KOPT-K1 (cell line): ENCODE data around the gene AKAP11.
A peak's percentile ranks its signal among the peaks of the same experiment; 100 is the strongest.
"Not testable (repeated sequence)": the region's sequence is repeated elsewhere in the genome, so short reads cannot be mapped to it uniquely, and the experiment has no call there.

Experiments
- H3K27ac ChIP-seq: fragments of 200-600 bp; sonication (generic); 2 replicates; pipeline ENCODE4 v1.5.1; 2016; ENCODE audit warnings: antibody characterized with exemption, mild to moderate bottlenecking, low read depth, low read length; ENCODE audit not compliant: poor library complexity, severe bottlenecking
- H3K36me3 ChIP-seq: fragments of 200-600 bp; sonication (generic); 2 replicates; pipeline ENCODE4 v1.5.1; 2017; ENCODE audit warnings: antibody characterized with exemption, mild to moderate bottlenecking, low read length, moderate library complexity; ENCODE audit not compliant: insufficient read depth
- H3K9me3 ChIP-seq: fragments of 200-600 bp; sonication (generic); 2 replicates; pipeline ENCODE4 v1.5.1; 2017; ENCODE audit warnings: antibody characterized with exemption, low read length, mild to moderate bottlenecking; ENCODE audit not compliant: insufficient read depth, poor library complexity, severe bottlenecking

AKAP11 gene, protein sequence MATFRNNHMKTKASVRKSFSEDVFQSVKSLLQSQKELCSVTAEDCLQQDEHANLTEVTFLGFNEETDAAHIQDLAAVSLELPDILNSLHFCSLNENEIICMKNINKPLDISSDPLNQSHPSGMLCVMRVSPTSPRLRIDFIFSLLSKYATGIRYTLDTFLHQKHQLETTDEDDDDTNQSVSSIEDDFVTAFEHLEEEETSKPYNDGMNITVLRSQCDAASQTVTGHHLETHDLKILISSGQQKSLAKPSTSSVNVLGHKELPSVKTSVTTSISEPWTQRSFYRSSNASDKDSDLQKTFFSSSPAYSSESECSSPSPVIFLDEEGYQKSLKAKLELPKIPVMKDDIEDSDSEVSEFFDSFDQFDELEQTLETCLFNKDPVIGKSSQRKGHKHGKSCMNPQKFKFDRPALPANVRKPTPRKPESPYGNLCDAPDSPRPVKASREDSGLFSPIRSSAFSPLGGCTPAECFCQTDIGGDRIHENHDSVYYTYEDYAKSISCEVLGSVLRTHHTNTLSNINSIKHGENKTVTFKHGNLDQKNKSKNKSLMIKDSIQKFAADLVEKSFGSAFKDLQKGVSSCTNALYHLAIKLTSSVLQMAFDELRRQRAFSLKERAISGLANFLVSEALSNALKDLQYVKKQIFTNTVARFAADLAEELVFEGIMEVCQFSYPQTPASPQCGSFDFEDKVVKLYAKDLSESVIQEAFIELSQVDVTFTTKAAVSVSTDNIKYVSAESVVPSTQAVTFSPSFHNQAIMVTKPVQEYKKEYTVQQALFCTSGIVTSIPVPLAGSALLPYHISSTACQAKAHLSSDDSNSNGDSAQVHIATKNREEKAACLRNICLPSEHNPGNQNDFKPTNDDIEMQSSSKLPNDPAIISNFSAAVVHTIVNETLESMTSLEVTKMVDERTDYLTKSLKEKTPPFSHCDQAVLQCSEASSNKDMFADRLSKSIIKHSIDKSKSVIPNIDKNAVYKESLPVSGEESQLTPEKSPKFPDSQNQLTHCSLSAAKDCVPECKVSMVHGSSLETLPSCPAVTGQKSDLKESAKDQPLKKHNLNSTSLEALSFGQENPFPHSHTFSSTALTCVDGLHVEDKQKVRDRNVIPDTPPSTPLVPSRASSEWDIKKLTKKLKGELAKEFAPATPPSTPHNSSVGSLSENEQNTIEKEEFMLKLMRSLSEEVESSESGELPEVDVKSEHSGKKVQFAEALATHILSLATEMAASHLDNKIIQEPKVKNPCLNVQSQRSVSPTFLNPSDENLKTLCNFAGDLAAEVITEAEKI (N-terminal part only)

DNA sequence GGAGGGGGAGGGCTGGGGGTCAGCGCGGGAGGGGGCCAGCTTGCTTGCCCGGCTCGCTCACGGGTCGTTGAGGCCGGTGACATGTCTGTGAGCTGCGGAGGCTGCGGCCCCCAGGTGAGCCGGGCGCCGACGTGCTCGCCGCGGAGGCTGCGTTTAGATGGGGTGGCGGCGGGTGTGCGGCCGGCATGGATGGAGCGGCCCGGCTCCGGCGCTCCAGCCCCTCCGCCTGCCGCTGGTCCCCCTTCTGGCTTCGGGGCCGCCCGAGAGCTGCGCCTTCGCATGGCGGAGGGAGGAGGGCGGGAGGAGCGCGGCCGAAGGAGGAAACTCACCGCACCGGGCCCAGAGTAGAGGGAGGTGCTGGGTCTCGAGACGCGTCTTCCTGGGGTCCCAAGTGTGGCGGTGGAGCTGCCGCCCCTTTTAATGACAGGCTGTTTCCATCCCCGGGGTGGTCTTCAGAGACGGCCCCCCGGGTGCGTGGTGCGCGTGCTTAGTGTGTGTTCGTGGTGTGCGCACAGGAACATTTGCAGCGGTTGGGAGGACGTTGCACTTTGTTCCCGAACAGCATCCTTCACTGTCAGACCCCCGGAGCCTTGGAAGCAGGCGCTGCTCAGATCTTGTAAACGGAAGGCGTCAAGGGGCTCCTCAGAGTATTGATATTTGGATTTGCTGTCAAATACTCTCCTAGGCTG is at the start of gene AKAP11:
Gene AKAP11 (plus strand): TSS at position 38 of the 689 bp plus-strand sequence. CDS start 14,197 bp downstream, outside the sequence.
- Histone ChIP-seq H3K9me3 (peaks cover 8% of the 10 kb centered on the region), H3K36me3 (no peaks in the 10 kb centered on the region), H3K27ac (peak within 1 kb of the TSS; percentile 84)

DNA sequence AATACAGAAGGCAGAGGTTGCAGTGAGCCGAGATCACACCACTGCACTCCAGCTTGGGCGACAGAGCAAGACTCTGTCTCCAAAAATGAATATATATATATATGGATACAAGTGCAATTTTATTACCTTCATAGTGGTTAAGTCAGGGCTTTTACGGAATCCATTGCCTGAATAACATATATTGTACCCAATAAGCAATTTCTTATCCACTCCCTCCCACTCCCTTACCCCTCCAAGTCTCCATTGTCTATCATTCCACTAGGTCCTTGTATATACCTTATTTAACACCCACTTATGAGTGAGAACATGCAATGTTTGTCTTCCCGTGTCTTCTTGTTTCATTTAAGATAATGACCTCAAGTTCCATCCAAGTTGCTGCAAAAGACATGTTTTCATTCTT is 48.3 kb upstream of the AKAP11 start:
- Histone ChIP-seq H3K9me3 (peaks cover 5% of the 10 kb centered on the region), H3K36me3 (0 out of 2 replicates have a peak, but pooled peaks cover 5% of the 10 kb centered on the region), H3K27ac (no peak overlapping the region)

DNA sequence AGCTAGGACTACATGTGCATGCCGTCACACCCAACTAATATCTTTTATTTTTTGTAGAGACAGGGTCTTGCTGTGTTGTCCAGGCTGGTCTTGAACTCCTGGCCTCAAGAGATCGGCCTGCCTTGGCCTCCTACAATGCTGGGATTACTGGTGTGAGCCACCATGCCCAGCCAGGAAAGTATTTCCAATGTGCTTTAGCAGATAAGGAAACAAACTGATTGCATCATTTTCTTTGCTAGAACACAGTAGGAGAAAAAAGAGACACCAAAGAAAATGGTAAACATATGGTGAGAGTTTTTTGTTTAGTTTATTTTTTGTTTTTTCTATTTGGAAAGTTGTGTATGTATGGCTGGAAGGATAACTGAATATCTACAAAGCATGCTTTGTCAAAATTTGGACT is 46.9 kb upstream of the AKAP11 start:
- H3K27ac ChIP-seq, result no peak overlapping the region
- peaks cover 5% of the 10 kb centered on the region for H3K9me3 ChIP-seq
- H3K36me3 ChIP-seq, result 0 out of 2 replicates have a peak, but pooled peaks cover 5% of the 10 kb centered on the region

DNA sequence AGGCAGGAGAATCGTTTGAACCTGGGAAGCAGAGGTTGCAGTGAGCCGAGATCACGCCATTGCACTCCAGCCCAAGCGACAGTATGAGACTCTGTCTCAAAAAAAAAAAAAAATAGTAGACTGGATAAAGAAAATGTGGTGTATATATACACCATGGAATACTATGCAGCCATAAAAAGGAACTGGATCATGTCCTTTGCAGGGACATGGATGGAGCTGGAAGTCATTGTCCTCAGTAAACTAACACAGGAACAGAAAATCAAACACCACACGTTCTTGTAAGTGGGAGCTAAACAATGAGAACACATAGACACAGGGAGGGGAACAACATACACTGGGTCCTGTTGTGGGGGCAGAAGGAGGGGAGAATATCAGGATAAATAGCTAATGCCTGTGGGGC is 45.2 kb upstream of the AKAP11 start:
- H3K9me3 ChIP-seq, H3K27ac ChIP-seq, H3K36me3 ChIP-seq: not testable (repeated sequence)

DNA sequence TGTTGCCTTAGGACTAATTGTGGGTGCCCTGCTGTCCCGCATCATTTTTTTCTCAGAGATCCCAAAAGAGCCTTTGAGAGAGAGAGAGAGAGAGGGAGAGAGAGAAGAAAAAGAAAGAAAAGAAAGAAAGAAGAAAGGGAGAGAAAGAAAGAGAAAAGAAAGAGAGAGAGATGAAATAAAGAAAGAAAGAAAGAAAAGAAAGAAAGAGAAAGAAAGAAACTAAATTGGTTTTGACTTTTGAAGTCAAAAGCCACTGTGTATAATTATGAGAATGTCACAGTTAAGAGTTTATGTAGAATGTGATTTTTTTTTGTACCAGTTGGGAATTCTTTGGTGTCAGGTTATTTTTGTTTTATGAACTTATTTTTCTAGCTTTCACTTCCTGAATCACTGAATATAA is 43.4 kb upstream of the AKAP11 start:
- H3K36me3 ChIP-seq, result 0 out of 2 replicates have a peak, but pooled peaks cover 5% of the 10 kb centered on the region

DNA sequence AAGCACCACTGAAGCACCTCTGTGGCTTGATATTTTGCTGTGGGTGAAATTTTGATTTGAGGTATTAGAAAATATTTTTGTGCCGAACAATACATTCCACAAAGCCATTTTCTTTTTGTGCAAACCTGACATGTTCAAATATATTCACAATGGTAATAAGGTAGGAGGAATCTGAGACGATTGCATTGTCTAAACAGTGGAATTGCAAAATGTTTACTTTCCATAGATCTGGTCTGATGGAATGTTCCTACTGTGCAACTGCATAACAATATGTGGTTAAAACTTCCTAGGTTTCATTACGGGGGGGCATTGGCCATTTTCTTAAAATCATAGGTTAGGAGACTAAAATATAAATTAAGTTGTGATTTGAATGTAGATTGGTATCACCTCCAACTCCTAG is 42.7 kb upstream of the AKAP11 start:
- H3K36me3 ChIP-seq, result 0 out of 2 replicates have a peak, but pooled peaks cover 5% of the 10 kb centered on the region
- H3K27ac ChIP-seq, result no peak overlapping the region
- H3K9me3 ChIP-seq, result peaks cover 5% of the 10 kb centered on the region

More for the DNA sequence above, 43.4 kb upstream of the AKAP11 start:
- Histone ChIP-seq H3K27ac (no peak overlapping the region), H3K9me3 (peaks cover 5% of the 10 kb centered on the region)

DNA sequence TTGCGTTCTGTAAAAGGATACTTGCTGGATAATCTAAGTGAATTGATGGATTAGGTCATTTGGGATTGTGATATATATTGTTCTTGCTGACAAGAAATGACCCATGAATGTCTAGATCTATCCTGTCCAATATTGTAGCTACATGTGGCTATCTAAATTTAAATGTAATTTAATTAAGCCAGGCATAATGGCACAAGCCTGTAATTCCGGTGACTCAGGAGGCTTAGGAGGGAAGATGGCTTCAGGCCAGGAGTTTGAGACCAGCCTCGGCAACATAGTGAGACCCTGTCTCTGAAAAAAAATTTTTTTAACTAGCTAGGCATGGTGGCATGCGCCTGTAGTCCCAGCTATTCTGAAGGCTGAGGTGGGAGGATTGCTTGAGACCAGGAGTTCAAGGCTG is 39.3 kb upstream of the AKAP11 start:
- no peaks in the 10 kb centered on the region for H3K9me3 ChIP-seq

DNA sequence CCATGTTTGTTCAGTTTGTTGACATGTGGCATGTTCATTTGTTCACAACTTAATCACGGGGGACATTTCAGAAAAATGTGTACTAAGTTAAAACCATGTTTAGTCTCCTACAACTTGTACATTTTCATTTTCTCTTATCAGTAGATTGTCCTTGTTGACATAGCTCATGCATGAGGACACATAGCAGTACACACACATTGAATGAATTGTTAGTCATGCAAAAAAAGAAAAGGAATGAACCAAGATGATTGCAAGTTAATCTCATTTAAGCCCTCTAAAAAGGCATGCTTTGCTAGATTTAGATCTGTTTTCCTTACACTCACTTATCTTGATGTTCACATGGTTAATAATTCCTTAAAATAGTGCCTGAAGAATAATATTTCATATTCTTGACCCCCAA is 38.2 kb upstream of the AKAP11 start:
- Histone ChIP-seq H3K27ac (no peak overlapping the region), H3K9me3 (no peaks in the 10 kb centered on the region), H3K36me3 (no peaks in the 10 kb centered on the region)

More for the DNA sequence above, 39.3 kb upstream of the AKAP11 start:
- Histone ChIP-seq H3K36me3 (no peaks in the 10 kb centered on the region), H3K27ac (no peak overlapping the region)

DNA sequence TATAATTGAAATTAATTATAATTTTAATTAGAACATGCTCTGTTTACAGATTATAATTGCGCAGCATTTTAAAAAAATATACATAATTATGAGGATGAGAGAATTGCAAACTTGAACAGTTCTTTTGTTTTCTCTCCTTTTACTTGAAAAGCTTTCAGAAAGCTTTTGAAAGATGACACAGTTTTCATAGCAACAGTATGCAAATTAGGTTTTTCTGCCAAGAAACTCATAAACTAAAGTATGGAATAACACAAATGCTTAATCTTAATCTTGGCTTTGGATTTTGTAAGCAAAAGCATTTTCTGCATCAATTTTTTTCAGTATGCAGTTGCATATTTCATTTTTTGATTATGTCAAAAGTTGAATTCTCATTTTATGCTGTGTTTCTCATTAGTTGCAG is 32.8 kb upstream of the AKAP11 start:
- Histone ChIP-seq H3K9me3 (no peaks in the 10 kb centered on the region), H3K27ac (no peak overlapping the region), H3K36me3 (no peaks in the 10 kb centered on the region)

DNA sequence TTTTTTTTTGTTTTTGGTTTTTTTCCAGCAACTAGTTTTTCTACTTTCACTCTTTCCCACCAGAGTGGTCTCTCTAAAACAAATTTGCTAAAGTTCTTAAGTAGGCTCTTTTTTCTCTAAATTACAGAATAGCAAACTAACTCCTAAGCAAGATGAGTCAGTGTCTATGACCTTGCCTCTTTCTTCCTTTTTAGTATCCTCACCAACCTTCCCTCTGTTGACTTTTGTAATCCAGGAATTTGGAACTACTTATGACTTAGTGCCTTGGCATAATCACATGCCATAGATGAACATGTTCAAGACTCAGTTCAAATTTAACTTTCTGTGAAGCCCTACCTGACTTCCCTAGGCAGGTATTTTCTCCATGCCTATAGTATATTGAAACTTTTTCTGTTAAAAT is 32.3 kb upstream of the AKAP11 start:
- H3K27ac ChIP-seq, result no peak overlapping the region
- no peaks in the 10 kb centered on the region for H3K9me3 ChIP-seq
- H3K36me3 ChIP-seq, result no peaks in the 10 kb centered on the region

DNA sequence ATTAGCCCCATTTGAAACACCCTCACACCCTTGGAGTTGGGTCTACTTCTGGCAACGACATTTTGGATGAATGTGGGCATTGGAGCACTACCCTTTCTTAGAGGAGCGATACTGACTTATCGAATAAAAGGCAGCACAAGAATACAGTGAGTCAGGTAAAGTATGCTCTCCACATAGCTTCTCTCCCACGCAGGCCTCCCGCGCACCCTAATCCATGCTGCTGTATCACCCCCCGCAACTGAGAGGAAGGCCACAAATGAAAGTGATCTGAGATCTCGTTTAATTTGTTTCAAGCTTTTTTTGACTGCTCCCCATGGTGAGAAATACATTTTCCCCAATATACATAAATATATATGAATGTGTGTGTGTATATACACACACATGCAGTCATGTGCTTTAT is 25.4 kb upstream of the AKAP11 start:
- Histone ChIP-seq H3K27ac (no peak overlapping the region), H3K9me3 (no peaks in the 10 kb centered on the region), H3K36me3 (no peaks in the 10 kb centered on the region)

DNA sequence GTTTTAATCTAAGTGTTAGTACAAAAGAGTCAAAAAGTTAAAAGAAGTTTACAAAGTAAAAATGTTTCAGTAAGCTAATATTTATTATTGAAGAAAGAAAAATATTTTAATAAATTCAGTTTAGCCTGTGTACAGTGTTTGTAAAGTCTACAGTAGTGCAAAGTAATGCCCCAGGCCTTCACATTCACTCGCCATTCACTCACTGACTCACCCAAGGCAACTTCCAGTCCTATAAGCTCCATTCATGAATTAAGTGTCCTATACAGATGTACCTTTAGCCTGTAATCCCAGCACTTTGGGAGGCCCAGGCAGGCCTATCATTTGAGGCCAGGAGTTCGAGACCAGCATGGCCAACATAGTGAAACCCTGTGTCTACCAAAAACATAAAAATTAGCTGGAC is 24.1 kb upstream of the AKAP11 start:
- H3K36me3 ChIP-seq, result no peaks in the 10 kb centered on the region
- no peak overlapping the region for H3K27ac ChIP-seq
- H3K9me3 ChIP-seq, result no peaks in the 10 kb centered on the region

DNA sequence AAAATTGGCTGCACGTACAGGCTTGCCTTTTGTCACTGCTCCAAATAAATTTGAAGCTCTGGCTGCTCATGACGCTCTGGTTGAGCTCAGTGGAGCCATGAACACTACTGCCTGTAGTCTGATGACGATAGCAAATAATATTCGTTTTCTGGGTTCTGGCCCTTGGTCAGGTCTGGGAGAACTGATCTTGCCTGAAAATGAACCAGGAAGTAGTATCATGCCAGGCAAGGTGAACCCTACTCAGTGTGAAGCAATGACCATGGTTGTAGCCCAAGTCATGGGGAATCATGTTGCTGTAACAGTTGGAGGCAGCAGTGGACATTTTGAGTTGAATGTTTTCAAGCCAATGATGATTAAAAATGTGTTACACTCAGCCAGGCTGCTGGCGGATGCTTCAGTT is 16.1 kb upstream of the AKAP11 start:
- H3K9me3 ChIP-seq, result peaks cover 2% of the 10 kb centered on the region
- no peak overlapping the region for H3K27ac ChIP-seq
- no peaks in the 10 kb centered on the region for H3K36me3 ChIP-seq

DNA sequence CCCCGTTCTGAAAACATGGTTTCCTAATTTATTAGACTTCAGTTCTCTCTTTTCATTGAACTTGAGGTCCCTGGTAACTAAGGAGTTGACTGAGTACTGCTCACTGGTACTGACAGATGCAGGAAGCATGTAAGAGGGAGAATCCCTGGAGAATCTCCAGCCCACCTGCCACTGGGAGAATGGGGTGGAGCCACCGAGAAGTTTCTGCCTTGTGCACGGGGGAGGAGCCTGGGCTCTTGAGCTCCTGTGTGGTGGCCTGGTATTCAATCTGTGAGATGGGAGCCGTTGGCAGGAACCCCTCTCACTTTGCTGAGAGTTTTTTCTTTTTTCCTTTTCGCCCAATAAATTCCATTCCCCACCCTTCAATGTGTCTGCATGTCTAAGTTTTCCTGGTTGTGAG is 13.2 kb upstream of the AKAP11 start:
- no peaks in the 10 kb centered on the region for H3K36me3 ChIP-seq
- H3K9me3 ChIP-seq, result peaks cover 10% of the 10 kb centered on the region
- H3K27ac ChIP-seq, result no peak overlapping the region
